Fibroblast of lung (primary cell): ENCODE measurements around the gene CDK2.

Experiments
- CTCF ChIP-seq, 2 donors: IDR thresholded peaks in 1 of 2; conservative IDR thresholded peaks in 1 of 2; 1 replicate in 1 of 2; 2 replicates in 1 of 2; pipeline ENCODE4 v1.5.1; 2011 to 2012; ENCODE audit warnings: low read length in 2 of 2, control low read depth in 1 of 2, inconsistent platforms in 1 of 2, low read depth in 1 of 2, mild to moderate bottlenecking in 1 of 2
- EZH2 ChIP-seq: IDR thresholded peaks from 2 replicates; pipeline ENCODE4 v1.5.1; 2012; ENCODE audit warnings: low read length, control low read depth, mild to moderate bottlenecking; ENCODE audit errors: missing control alignments

- TF ChIP-seq CTCF (conservative IDR thresholded peaks at IDR 0.05 in 1 of 2, IDR thresholded peaks at IDR 0.05 in 1 of 2; ENCODE audit: low read depth in 1 of 2, low read length in 2 of 2): no peak
- TF ChIP-seq EZH2: no peak
These were observed 6.4 kb downstream of the CDK2 start for GRCh38 chr12:55972911-55973598.
